ENCODE results near the gene INSIG1.

INSIG1 gene

DNA sequence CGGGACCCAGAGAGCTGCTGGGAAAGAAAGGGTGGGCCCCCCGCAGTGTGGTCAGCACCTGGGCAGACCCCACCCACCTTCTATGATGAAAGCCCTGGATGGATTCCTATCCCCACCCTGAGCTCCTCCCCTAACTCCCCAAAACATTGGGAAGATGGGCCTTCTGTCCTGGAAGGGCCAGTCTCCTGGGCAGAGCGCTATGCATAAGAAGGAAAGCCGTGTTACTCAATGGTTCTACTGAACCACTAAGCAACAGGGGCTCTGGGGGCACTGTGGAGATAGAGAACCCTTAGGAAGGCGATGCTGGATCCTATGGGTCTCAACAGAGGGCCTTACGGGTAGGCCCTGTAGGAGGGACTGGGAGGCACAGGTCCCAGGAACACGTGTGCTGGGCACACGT is 30.7 kb upstream of the INSIG1 start:
- no peak for DNase-seq

DNA sequence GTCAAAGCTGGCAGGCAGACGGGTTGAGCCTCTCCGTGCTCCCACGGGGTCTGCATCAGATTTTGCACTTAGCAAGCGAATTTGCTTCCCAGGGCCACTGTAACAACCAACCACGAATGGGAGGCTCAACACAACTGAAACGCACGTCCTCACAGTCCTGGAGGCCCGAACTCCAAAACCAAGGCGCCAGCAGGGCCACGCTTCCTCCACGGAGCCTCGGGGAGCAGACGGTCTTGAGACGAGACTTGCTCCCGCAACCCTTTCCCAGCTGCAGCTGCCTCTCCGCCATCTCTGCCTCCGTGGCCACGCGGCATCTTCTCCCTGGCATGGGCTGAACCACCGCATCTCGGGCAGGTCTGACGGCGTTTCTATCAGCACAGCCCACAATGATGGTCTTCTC is 30.2 kb upstream of the INSIG1 start:
- no peak for DNase-seq

DNA sequence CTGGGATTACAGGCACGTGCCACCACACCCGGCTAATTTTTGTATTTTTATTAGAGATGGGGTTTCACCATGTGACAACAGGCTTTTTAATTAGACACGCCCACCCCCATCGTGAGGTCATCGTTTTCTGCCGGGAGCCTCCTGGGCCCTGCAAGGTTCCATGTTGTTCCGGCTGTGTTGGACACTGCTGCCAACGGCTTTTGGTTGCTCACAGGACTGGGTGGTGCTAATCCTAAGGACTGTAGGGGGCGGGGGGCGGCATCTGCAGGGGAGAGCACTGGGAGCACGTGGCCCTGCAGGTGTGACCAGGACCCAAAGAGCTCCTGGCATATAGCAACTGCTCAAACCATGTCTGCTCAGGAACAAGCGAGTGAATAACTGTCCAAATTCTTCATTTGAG is 29.5 kb upstream of the INSIG1 start:
- DNase-seq: no peak

DNA sequence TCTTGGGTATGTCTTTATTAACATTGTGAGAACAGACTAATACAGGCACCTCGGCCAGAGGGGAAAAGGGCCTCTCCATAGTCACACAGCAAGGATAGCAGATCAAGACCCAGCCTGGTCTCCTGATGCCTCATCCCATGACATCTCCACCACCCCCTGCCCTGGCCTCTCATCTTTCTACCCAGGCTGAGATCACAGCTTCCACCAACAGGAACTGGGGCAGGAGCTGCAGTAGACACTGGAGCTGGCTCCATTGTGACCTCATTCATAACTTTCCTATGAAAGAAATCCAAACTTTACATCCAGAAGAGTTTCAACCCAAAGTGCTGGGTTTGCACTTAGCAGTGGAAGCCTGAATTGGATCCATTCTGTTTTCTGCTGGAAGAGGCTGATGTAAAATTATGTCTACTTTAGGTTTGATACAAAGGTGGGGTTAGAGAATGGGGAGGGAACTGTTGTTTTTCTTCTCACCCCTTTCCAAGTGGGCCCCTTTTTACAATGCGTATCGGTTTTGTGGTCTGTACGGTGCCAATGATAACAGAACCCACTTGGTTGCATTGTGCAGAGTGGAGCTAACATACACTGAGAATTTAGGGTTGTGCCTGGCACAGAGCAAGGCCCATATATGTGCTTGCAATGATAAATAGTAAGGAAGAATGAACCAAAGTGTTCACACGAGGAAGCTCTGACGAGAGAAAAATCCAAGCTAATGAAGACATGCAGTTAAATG is 28.6 kb upstream of the INSIG1 start:
- peak; percentile 39 for DNase-seq

DNA sequence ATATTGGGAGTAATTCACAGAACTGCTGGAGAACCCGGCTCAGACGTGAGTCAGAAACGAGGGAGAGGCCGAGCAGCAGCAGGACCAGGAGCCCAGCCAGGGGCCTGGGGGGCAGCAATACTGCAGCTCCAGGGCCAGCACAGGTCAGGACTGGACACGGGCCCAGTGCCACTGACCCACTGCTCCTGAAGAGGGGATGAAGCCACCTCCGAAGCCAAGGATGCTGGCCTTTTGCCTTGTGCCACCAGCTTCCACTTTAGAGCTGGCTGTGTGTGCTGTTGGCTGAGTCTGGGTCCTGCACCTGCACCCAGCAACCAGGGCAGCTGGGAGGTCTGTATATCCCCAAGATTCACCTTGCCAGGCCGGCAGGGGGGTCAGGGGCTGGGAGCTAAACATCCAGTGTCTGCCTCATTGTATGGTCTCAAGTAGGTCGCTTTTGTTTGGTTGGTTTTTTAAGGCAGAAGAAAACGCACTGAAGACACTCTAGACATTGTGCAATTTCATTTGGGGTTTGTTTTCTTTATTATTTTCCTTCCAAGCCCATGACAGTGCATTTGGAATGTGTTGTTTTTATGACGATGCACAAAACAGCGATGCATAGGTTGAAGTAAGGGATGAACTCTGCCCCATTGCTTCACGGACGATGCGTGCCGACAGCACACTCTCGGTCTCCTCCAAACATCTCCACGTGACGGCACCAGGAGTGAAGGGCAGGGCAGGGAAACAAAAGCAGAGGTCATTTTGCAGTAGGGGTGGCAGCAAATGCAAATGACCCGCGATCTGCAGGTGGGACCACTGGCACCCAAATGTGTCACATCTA is 27.7 kb upstream of the INSIG1 start:
- no peak for DNase-seq

DNA sequence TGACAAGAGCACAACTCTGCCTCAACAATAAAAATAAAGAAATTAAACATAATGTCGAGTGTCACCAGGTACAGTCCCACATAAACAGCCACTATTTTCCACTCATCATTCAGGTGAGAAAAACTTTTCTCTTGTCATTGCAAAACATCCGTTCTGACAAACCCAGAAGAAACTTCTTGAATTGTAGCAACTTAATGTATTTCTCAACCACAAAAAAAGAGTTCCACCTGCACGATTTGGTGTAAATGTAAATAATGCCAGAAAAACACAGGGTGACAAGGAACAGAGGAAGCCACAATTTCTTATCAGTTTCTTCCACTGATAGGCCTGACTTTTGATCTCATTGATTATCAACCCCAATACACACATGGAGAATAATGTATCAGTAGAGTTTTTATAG is 26.8 kb upstream of the INSIG1 start:
- no peak for DNase-seq

DNA sequence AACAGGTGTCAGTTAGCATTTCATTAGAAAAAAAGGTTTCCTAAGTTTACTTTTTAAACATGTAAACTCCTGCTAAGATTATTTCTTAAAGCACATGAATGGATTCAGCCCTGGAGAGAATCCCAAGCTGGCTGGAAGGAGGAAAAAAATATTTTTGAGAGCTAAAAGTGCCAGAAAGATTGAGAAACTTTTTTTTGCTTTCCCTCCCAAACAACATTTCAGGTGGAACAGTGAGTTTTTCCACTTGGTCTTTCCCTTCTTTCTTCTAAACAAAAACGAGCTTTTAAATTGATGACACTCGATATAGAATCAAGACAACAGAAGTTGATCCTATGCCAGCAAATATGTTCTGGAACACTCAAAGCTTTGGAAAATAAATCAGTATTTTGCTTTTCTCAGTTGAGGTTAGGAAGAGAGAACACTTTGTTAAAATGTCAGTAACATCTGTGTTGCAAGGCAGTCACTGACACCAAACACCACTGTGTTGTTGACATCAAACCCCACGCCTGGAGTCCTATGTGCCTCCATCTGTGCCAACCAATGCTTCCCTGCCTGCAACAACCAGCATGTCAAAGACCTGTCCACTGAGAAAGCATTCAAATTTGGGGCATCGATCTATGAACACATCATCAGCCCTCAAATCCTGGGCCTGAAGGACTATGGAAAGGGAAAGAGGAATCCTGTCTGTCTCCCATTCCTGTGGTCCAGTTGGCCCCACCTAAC is 22.9 kb upstream of the INSIG1 start:
- no peak for DNase-seq

DNA sequence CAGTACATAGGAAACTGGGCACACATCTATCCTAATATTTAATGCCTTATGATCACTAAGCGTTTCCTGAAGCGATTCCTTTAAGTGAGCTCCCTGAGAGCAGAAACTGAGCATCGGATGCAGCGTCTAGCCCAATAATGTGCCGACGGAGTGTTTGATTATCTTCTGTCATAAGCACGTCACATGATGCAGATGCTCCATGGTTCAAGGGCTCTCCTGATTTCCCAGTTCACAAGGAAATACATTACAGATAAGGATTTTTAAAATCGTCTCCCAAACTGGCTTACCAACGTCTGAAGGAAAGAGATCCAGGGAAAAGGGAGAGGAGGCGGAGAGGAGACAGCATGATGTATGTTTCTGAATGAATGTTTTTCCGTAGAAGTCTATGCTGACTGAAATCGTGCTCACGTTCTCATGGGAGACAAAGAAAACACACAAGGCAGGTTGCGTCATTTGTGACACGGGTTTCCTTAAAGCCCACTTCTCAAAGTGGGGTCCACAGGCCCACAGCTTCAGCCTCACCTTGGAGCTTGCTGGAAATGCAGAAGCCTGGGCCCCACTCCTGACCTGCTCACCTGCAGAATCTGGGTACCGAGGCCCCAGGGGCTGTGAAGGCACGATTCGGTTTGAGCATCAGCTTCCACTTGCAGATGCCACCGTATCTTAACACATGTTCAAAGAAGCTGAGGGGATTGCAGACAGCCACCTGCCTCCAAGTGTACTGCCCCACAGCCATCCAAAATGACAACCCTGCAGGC is 21.5 kb upstream of the INSIG1 start:
- DNase-seq: no peak

DNA sequence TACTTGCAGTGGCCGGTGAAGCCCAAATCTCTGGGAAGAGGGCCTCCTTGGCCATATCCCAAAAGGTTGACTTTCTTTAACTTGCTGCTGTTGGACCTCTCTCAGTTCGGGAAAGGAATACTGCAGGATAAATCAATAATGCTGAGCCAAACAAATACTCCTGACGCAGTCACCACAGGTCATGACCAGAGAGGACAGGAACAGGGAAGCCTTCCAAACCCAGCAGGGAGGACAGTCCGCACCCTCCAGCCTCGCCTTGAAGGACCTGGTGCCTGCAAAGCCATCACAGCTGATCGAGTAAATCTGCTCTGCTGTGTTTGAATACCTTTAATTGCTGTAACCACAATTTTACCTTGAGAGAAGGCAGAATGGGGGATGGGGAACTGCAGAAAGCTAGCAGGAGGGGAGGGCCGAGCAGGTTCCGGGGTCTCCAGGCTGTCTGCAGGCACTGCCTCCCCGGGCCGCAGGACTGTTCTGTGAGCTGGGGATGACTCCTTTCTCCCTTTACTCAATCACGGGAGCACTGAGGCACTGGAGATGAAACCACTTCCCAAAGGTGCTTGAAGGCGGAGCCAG is 20.8 kb upstream of the INSIG1 start:
- no peak for DNase-seq

DNA sequence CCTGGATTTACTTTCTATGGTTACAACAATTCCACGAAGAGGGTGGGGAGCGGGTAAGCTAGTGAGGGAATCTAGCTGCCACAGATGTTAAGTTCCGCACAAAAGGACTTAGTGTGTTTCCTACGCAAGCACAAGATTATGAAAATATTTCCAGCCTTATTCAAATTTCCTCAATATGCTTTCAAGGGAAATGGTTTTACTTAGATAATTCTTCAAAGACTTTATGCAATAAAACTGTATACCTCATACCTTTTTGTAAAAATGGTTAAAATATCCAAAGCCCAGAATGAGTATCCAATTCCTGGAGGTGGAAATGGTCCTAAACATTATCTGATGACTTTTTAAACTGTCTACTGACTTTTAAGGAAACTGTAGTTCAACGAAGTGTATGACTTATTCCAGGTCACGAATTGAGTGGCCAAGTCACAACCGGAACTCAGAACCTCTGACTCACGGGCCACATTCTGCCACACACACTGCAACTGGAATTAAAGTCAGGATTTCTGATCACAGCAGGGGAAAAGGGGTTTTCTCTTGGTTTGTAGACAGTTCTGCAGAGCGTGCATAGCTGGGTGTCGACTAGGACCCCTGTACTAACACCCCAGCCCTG is 20.2 kb upstream of the INSIG1 start:
- peak; percentile 58 for DNase-seq

DNA sequence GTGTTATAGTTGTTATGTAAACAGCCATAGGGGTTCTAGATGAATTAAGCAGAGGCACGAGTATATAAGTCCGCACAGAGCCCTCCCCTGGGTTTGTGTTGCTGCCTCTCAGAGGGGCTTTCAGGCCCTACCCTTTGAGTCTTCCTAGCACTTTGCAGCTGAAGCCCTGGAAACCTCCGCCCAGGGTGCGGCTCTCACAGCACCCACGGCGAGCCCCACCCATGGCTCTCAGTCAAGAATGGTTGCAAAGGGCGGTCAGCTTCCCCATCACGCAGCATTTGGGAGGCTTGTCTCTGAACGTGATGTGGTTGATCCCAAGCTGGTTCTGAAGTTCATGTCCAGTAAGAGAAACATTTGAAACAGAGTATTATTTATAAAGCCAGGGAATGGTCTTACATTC is 18.8 kb upstream of the INSIG1 start:
- no peak for DNase-seq

DNA sequence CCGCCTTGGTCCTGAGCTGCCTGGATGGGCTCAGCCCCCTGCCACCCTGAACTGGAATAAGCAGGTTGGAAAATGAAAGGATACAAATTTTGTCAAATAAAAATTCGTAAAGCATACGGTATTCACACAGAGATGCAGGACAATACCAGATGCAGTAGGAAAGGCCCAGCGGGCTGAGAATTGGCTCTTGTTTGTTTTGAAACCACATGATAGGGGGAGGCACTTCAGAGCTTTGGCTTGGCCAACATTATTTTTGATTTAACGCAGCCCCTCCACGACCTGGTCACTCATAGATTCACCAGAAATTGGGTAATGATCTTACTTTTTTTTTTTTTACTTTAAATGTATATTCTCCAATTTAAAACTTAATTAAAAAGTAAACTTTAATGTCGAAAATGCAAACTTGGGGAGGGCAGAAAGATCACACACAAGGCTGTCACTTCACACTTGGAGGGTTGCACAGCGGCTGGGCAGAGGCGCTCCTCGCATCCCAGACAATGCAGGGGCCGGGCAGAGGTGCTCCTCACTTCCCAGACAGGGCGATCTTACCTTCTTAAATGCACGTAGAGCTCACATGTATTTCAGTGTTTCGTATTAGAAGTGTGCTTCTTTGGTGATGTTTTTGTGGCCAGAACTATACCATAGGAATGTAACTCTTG is 17.8 kb upstream of the INSIG1 start:
- no peak for DNase-seq

DNA sequence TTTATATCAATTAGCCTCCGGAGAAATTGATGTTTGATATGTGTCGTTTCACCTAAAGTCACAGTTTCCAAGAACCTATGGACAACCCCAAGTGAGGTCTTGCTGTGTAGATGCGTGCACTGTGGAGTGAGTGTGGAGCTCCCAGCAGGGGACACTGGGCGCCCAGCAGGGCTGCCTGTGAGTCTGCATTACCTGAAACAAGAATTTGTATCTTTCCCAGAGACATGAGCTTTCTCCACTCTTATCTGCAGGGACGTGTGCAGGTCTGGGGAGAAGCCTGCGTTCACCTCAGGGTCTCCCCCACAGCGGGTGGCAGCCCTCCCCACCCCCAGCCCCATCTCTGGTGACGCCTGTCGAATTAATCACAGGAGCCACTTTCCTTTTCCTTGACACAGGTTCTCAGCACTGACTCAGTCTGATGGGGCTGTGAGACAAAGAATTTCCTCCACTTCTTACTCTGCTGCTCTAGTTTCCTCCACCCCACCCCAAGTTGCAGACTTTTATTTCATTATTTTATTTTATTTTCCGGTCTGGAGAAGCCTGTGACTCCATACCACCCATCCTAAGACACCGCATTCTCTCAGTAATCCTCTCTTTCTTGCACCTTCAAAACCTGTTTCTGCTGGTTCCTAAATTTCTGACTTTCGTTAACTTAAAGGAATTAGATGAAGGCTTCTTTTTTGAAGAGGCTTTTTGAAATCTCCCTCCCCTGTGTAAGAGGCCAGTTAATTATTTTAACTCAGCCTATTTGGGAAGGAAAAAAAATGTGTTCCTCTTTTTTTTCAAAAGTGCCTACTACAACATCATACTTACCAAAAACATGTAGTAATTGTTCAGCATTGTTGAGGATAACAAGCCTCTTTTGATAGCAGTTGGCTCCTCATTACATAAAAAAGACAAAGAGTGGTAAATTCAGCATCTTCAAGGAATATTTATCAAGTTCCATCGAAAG is 17.0 kb upstream of the INSIG1 start:
- peak; percentile 39 for DNase-seq

DNA sequence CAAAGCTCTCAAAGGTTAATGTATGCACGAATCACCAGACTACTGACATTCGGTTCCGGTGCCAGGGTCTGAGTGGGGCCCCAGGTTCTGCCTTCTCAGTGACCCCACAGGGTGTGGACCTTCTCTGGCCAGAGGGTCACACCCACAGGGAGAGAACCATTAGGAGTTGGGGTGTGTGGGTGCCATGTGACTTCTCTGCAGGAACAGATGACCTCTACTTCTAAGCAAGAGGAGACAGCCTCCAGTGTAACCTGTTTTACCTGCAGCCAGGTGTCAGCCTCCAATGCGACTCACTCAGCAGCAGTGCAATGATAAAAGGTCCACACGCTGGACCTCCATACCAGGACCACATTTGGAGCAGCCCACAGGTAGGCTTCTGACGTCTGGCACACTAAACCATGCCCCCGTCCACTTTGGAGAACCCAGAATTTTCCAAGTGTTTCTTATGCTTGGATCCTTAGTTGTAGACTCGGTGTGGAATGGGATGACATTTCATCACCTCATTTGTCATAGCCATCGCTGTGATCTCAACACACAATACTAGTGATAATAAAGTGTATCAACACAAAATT is 16.2 kb upstream of the INSIG1 start:
- no peak for DNase-seq

DNA sequence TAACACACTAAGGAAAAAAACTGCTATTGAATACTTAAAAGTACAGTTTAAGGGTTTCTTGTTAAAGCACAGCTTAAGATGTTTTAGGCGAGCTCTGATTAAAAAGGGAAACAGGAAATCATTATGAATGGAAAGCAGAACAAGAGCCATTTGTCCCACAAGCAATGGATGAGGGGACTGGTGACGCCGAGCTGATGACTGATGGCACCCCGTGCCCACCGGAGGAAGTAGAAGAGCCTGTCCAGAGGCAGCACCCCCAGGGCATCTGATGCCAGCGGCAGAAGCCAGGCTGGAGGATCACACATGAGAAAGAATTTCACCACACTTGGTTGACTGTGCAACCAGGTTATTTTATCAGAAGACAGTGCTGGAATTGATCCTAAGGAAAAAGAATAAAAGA is 15.0 kb upstream of the INSIG1 start:
- peak; percentile 93 for DNase-seq

DNA sequence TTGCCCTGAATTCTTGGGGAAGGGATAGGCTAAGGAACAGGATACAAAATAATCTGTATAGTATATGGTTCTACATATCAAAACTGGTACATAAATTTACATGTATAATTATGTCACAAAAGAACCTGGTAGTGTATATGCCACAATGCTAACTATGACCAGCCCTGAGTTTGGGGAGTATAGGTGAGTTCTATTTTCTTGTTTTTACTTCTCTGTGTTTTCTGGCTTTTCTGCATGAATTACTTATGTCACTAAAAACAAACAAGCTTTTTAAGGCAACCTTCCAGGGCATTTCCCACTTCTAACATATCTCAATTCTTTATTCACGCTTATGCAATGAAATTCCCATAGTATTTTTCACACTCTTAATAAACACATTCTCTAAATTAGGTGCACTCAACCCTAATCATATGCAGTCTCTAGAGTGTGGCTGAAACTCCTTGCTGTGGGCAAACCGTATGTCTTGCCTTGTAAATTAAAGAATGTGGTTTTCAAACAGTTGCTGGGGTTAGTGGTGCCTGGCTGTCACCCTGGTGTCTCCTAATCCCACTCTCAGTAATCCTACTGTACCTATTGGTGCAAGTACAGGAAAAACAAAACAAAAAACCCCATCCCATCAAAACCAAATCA is 14.0 kb upstream of the INSIG1 start:
- DNase-seq: no peak

DNA sequence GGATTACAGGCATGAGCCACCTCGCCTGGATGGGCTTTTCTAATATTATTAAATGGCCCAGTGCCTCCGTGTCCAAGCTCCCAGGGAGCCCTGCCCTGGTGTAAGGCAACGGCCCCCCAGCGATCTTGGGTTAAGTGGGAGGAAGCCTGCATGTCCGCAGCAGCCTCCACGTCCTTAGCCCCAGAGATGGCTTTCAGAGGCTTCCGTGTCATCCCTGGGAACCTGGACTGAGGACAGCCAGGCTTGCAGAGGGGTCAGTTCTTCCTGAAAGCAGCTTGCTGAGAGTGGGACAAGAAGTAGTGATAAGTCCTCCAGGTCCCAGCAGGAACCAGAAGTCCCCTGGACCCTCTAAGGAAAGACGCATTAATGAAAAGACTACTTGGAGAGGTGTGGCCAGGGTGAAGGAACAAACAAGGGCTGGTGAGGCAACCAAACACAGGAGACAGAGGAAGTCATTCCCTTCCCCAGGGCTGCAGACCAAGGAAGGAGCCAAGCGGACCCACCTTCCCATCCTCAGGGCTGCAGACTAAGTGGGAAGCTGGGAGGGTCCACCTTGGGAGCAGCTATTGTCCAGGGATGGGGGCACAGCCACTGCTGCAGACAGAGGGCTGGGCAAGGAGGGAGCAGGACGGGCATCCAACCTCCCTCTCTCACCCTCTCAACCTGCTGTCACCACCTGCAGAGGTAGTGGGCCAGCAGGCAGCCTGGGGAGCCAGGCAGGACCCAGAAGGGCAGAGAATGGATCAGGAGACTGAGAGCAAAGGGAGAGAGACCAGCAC is 13.0 kb upstream of the INSIG1 start:
- no peak for DNase-seq

DNA sequence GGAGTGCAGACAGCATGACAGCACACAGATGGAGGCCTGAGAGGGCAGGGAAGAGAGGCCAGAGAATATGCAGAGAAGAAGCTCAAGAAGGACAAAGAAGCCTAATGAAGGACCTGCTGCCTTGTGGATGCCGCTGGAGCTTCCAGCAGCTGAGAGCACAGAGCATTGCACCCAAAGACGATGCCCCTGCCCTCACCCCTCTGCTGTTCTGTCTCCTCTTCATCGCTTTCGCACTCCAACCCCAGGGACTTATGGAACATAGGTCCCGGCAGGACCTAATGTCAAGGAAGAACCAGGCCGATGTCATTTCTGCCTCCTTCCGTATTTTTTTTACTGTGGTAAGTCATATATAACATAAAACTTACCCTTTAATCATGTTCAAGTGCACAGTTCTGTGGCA is 12.3 kb upstream of the INSIG1 start:
- no peak for DNase-seq

DNA sequence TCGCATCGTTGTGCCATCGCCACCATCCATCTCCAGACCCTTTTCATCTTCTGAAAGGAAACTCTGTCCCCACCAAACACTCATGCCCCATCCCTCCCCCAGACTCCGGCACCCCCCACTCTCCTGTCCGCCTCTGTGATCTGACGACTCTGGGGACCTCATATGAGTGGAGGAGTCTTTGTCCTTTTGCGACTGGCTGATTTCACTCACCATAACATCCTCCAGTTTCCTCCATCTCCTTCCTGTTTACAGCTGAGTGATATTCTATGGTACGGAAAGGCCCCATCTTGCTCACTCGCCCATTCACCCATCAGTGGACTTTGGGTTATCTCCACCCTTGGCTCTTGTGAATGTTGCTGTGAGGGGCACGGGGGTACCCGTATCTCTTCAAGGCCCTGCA is 11.8 kb upstream of the INSIG1 start:
- no peak for DNase-seq

Data from suppressor macrophage treated with lipopolysaccharide for 4 hours (primary cell).